MV-4-11 (cell line): Measurements from ENCODE around the gene SCG3.
"Not testable (repeated sequence)": the region's sequence is repeated elsewhere in the genome, so short reads cannot be mapped to it uniquely, and the experiment has no call there.

Experiments
- DNase-seq: peaks from one replicate; lab custom pipeline; 2025; lab: John Stamatoyannopoulos, UW

The SCG3 gene

DNA sequence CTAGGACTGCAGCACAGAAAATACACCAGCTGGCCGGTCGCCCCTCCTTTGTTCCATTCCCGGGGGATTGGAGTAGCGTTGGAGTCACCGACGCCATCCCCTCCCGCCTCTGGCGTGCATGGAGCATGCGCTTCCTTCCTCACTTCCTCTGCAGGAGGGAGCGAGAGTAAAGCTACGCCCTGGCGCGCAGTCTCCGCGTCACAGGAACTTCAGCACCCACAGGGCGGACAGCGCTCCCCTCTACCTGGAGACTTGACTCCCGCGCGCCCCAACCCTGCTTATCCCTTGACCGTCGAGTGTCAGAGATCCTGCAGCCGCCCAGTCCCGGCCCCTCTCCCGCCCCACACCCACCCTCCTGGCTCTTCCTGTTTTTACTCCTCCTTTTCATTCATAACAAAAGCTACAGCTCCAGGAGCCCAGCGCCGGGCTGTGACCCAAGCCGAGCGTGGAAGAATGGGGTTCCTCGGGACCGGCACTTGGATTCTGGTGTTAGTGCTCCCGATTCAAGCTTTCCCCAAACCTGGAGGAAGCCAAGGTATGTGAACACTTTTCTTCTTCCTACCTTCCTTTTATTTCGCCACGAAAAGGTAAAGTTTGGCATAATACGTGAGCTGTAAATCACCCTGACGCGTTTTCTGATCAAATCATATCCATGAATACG, at the start of gene SCG3:
Gene SCG3 (plus strand): TSS at position 201 of the 661 bp plus-strand sequence. CDS start 253 bp downstream, at position 454.
- DNase-seq: peak; percentile 77

DNA sequence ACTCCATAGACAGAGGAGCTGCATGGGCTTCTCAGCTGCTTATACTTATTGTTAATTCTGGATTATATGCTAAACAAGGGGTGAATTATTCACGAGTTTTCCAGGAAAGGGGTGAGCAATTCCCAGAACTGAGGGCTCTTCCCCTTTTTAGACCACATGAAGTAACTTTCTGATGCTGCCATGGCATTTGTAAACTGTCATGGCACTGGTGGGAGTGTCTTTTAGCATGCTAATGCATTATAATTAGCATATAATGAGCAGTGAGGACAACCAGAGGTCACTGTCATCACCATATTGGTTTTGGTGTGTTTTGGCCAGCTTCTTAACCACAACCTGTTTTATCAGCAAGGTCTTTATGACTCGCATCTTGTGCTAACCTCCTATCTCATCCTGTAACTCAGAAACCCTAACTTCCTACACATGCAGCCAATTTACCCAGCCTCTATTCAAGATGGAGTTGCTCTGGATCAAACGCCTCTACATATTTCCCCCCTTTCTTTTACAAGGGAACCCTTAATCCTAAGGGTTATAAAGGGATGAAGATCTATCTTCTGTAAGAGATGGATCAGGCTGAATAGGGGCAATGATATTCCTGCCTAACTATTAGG, 46.6 kb upstream of the SCG3 start:
- DNase-seq: peak; percentile 97

DNA sequence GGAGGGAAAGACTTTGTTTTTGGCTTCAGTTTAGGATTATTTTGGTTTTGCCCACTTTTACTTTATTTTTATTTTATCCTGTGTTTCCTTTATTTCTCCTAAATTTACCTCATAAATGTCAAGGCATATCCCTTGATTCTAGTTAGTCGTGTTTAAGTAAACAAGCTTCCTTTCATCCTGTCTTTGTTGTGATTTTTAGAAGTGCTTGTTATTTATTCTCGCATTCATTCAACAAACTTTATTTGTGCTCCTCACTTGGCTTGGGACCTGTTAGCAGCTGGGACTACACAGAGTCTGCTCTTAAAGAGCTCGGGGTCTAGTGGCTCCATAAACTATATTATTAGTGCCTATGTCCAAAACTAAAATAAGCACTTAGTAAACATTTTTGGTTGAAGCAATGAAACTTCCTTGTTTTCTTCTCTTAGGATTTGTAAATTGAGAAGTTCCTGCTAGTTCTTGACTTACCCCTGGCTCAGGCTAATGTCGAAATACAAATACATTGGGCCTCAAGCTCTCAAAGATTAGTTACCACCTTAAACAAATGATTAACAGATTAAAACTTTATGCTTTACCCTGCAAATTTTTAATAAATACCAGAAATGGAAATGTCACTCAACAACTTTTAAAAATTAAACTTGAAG, 39.7 kb upstream of the SCG3 start:
- DNase-seq: peak; percentile 15

DNA sequence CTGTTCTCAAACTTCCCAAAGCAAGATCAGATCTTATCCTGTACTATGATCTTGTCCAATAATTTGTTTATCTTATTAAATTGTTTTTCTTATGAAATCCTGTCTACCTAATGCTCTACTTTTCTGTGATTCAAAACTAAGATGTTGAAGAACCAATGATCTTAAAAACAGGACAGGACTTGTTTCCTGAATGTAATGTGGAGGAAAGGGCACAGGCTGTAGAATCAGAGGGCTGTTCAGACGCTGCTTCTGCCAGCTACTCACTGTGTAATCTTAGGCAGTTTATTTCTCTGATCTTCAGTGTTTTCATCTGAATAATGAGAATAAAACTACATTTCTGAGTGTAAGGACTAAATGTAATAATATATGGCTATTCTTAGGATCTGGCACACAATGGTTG, 38.6 kb upstream of the SCG3 start:
- no peak for DNase-seq

DNA sequence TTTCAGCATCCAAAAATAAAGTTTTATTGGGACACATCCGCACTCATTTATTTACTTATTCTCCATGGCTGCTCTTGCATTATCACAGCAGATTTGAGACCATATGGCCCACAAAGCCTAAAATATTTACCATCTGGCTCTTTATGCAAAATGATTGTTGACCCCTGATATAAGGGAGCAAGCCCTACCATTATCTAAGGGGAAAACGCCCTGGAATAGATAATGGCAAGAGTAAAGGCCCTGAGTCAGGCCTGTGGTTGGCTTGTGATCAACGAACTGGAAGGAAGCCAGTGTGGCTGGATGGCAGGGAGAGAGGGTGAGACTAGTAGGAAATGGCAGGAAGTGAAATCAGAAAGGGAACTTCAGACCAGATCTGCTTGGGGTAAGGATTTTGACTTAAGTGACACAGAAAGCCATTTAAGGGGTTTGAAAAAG, 34.2 kb upstream of the SCG3 start:
- peak; percentile 97 for DNase-seq

DNA sequence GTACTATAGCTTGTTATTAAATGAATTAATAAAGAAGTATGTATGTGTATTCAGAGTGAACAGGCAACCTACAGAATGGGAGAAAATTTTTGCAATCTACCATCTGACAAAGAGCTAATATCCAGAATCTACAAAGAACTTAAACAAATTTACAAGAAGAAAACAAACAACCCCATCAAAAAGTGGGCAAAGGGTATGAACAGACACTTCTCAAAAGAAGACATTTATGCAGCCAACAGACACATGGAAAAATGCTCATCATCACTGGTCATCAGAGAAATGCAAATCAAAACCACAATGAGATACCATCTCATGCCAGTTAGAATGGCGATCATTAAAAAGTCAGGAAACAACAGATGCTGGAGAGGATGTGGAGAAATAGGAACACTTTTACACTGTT, 33.2 kb upstream of the SCG3 start:
- DNase-seq: not testable (repeated sequence)

DNA sequence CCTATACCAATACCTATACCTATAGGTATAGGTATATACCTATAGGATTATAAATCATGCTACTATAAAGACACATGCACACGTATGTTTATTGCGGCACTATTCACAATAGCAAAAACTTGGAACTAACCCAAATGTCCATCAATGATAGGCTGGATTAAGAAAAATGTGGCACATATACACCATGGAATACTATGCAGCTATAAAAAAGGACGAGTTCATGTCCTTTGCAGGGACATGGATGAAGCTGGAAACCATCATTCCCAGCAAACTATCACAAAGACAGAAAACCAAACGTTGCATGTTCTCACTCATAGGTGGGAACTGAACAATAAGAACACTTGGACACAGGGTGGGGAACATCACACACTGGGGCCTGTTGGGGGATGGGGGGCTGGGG, 32.7 kb upstream of the SCG3 start:
- not testable (repeated sequence) for DNase-seq

DNA sequence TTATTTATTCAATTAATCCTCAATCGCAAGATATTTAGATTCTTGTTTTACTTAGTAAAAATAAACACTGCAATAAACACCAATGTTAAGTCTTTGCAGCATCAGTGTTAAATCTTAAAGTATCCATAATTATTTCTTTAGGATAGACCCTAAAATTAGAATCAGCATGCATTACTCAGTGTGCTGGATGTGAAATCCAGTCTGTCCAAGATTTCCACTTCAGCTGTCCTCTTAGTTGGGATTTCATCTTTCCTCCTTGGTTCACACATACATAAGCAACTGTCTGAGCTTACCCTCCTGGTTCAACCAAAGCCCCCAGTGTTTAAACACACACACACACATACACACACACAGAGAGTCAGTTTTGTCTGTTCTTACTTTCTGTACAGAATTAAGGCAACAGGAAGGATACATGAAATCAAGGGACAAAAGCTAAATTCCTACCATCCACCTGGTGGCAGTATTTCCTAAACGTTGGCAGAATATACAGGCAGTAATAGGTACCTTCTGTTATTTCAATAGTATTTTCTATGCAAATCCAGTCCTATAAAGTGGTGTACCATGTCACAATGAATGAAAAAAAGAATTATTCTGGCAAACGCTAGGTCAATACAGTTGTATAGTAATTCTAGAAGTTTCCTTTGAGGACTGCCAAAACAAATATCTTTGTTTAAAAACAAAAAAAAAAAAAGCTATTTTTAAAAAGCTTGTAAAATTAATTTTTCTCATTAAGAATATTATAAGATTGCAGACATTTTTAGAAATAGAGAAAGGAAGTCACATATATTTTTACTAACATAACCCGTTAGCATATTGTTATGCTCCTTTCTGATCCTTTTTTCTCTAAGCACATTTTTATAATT, 31.4 kb upstream of the SCG3 start:
- DNase-seq: peak; percentile 80

DNA sequence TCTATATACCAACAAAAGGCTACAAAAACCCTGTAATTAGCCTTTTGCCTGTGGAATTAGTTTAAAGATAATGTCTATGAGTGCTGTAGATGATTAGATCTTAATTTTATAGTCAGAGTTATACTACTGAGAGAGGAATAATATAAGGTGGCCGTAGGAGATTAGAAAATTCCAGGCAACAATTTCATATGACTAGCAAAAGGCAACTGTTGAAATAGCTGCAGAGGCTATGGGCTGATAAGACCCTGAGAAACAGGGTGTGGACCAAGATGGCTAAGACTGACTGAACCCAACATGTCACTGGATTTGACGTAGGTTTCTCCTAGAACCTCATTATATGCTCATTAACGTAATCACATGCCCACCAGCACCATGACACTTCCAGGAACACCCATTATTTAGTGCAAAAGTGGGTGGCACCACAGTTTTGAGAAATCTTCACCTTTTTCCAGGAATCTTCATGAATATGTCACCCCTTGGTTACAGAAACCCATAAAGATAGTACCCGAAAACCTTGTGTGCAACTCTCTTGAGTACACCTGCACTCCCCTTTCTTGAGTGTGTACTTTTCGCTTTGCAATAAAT, 29.1 kb upstream of the SCG3 start:
- no peak for DNase-seq

DNA sequence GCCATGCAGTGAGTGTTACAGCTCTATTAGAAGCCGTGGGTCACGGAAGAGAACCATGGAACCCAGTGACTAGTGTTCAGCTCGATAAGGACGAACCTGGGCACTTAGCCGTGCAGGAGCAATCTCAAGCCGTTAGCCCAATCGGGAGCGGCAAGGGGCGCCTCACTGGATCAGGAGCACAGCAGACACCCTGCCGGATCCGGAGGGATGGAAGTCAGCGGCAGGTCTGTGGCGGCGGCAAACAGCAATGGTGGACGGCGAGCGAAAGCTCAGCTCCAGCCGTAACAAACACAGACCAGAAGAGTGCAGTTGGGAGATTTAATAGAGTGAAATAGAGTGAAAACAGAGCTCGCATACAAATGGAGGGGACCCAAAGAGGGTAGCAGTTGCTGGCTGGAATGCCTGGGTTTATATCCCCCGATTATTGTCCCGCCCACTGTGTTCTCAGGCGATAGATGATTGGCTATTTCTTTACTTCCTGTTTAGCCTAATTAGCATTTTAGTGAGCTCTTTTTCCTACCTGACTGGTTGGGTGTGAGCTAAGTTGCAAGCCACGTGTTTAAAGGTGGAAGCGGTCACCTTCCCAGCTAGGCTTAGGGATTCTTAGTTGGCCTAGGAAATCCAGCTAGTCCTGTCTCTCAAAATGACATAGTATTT, 25.8 kb upstream of the SCG3 start:
- DNase-seq: not testable (repeated sequence)

DNA sequence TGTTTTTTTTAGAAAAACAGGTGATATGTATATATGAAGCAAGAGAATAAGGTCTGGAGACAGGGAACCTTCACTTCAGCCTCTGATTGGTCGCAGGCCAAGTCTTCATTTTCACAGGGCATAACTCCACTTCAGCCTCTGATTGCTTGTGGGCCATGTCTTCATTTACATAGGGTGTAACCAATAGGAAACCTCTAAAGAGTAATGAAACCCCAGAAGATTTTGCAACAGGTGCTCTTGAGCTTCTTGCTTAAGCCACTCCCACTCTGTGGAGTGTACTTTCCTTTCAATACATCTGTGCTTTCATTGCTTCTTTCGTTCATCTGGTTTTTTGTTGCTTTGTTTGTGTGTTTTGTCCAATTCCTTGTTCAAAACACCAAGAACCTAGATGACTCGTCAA, 22.6 kb upstream of the SCG3 start:
- peak; percentile 76 for DNase-seq

DNA sequence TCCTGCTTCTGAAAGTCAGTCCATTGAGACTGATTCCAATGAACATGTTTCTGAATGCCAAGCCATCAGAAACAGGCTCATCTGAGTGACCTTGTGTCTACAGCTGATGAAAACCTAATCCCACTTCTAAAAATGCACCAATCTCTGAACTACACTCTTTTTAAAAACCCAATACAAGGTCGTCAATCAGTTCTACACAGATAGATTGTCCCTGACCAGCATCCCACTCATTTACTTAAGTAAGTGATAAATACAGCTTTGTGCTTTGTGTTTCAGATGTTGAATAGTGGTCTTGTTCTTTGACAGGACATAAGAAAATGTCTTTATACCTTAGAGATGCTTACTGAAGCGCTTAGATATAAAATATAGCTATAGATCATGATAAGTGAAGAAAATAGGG, 20.2 kb upstream of the SCG3 start:
- no peak for DNase-seq

DNA sequence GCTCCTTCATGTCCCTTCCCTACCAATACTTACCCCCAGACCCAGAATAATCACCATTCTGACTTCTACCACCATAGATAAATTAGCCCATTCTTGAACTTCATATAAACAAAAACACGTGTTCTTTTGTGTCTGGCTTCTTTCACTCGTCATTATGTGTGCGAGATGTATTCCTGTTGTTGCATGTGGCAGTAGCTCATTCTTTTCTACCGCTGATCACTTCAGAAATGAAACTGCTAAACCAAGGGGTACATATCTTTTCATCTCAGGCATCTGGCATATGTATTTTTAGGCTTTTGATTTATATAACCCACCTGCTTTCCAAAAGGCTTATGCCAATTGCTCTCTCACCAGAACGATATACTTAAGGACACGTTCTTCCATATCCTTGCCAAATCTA, 13.8 kb upstream of the SCG3 start:
- DNase-seq: no peak

DNA sequence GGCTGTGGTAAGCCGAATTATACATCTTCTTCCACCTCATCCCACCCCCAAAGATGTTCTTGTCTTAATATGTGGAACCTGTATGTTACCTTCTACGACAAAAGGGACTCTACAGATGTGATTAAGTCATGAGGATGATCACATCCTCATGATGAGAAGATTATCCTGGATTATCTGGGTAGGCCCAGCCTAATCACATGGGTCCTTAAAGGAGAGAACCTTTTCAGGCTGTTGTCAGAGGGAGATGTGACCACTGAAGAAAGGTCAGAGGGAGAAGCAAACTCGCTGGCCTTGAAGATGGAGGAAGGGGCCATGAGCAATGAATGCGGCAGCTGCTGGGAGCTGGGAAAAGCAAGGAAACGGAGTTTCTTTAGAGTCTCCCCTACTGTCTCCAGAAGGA, 12.9 kb upstream of the SCG3 start:
- no peak for DNase-seq

DNA sequence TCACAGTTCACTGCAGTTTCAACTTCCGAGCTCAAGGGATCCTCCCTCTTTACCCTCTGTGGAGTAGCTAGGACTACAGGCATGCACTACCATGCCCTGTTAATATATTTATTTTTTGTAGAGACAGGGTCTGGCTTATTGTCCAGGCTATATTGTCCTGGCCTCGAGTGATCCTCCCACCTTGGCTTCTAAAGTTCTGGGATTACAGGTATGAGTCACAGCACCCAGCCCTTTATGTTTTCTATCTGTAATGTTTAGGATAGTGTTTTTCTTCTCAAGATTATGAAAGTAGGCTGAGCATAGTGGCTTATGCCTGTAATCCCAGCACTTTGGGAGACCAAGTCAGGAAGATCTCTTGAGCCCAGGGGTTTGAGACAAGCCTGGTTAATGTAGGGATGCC, 11.9 kb upstream of the SCG3 start:
- no peak for DNase-seq

DNA sequence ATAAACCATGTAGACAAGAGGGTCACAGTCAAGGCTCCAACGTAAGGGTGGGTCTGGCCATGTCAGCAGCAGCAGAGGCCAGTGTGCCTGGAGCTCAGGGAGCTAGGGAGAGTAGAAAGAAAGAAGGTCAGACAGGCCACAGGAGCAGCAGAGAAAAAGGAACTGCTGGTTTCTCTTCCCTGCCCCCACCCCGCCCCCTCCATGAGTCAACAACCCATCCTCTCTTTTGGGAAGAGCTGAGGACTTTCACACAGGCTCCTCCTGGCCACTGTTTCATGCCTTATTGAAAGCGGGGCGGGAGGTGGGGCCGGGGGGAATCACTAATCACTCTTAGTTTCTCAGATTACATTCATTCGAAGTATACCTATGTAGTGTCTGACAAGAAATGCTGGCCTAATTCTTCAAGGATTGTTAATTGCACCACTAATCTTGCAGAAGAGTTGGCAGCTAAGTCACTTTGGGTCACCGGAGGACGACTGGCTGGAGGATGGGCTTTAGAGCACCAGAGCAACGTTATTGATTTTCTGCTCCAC, 9.1 kb upstream of the SCG3 start:
- DNase-seq: peak; percentile 83

DNA sequence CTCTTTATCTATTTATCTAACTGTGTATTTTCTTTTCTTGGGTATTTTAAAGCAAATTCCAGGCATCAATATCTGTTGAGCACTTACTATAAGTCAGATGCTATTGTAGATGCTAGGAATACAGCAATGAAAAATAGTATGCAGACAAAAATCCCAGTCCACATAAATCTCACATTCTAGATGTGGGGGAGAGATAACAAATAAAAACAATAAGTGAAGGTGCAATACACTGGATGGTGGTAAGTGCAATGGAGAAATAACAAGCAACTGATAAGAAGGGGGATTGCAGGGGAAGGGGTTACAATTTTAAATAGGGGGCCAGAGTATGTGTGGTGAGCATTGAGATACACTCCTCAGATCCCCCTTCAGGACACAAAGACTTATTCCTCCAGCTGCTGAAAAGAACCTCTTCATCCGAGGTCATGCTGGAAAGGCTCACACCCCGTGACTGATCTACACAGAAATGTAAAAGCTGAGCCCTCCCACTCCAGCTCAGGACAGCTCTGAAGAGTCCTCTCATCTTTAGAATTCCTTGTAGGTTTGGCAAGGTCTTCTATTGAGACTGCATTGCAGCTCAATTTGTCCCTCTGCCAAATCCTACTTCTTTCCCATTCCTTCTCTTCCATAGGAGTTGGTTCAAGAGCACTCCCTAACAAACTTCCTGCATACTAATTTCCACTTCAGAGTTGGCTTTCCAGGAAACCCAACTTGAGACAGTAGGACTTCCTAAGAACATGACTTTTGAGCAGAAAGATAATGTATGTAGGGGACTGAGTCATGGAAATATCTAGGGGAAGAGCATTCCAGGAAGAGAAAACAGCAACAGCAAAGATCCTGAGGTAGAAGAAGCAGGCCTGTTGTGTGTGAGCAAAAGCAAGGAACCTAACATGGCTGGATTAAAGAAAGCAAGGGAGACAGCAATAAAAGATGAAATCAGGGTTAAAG, 8.1 kb upstream of the SCG3 start:
- DNase-seq: no peak

DNA sequence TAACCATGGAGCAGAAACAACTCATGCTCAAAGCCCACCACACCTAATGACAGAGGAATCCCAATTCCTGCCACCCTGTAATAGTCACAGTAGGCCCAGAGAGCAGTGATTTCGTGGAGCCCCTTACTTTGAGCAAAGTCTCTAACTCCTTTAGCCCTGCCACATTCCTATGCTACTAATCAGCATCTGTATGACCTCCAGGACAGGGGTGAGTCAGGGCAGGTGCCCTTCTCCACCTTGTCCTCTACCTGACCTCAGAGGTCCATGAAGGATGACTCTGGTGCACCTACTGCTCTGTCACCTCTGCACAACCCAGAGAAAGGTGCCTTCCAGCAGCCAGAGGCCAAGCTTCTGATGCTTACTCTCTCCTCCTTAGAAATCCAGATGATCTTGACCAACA, 6.1 kb upstream of the SCG3 start:
- no peak for DNase-seq

DNA sequence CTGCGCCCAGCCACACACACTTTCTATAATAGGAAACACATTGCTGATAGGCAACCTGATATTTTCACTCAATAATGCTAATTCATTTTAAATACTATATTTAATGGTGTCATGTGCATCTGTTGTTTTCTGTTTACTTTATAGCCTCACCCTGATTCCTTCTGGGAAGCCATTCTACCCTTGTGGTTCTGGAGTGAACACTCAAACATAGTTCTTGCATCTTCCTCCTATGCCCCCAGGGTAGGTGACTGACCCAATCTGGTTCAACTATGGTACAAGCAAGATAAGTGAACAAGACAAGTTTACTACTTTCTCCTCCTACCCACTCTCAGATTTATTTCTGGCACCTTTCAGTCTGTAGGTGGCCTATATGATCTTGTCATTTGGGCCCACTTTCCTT, 4.3 kb upstream of the SCG3 start:
- DNase-seq: no peak

DNA sequence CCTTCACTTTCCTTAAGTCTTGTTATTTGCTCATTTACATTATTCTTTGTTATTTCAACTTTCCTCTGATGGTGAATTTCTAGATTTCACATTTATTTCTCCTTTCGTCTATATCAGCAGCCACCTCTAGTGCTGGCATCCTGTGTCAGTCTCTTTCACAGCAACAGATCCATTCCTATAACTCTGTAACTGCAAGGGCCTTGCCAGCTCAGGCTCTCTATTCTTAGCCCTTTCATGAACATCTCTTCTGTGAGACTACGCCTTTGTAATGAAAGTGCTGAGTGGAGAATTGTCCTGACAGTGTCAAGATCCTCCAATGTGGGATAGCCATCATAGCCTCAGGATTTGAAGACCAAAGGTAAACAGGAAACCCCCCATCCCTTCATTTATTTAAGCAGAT, 3.9 kb upstream of the SCG3 start:
- DNase-seq: no peak
